ENCODE data around the gene NTPCR.
"Not testable (repeated sequence)": the region's sequence is repeated elsewhere in the genome, so short reads cannot be mapped to it uniquely, and the experiment has no call there.

Gene NTPCR

DNA sequence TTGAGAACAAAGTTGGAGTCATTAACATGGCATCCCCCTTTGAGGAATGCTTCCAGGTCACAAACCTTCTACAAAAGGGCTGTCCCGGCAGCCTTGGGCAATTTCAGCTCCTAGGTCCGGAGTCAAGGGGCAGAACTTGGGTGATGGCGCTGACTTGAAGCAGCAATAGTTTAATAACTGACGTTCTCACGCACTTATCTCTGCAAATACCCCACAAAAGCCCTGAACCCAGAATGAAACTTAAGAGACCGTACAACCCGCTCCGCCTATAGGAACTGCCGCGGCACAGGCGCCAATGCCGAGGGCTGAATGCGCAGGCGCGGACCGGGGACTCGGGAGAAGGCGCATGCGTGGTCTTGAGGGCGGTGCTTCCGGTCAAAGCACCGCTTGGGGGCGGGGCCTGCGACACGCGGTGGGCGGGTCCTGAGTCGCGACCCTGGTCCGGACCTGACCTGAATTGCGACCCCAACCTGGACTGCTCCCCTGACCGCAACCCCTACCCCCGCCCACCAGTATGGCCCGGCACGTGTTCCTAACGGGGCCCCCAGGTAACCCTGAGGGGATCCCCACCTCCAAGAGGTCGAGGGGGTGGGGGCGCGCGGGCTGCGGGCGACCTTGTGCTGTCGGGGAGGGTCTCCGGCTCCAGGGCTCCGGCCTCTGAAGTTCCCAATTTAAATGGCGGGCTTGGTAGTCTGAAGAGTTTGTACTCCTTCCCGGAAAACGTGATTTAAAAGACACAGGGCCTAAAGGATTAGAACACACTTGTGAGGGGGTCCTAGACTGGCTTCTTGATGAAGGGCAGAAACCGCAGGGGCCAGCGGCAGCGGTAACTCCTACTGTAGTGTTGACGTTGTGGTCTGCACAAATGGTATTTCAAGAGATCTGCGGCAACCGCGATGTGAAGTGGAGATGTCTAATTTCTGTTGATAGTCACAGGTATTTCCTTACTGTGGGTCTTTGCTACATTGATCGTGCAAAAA lies at the start of gene NTPCR:
Gene NTPCR, plus strand, starts transcription at position 415 of the 980 bp plus-strand sequence. Its CDS starts 100 bp downstream, at position 515.
- peak; percentile 94 to 96 for DNase-seq (ENCODE audit: low read depth in 1 of 2, low spot score in 1 of 2)

DNA sequence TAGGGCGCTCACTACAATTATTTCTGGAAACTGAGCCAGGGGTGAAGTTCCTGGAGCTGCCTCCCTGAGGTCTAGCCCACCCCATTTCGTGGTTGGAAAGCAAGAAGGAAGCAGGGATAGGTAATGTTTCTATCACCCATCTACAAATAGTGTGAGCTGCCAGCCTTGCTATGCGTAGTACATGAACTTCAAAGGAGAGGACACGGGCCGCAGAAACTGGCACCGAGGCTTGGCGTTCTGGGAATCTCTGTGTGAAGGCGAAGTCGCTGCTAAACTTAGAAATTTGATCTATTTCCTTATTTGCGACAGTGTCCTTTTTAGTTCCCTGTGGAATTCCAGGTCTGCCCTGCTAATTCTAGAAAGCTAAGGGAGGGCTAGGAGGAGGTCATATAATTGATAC lies 49.6 kb upstream of the NTPCR start:
- no peak for DNase-seq (ENCODE audit: low read depth in 1 of 2, low spot score in 1 of 2)

GRCh38 chr1:232901255-232901654 lies 49.2 kb upstream of the NTPCR start:
- no peak for DNase-seq (ENCODE audit: low read depth in 1 of 2, low spot score in 1 of 2)

- DNase-seq (ENCODE audit: low read depth in 1 of 2, low spot score in 1 of 2) = no peak
These were observed 47.5 kb upstream of the NTPCR start for GRCh38 chr1:232902774-232903350.

GRCh38 chr1:232904131-232904530 lies 46.3 kb upstream of the NTPCR start:
- no peak for DNase-seq (ENCODE audit: low read depth in 1 of 2, low spot score in 1 of 2)

- DNase-seq (ENCODE audit: low read depth in 1 of 2, low spot score in 1 of 2) = no peak
These were observed 45.8 kb upstream of the NTPCR start for GRCh38 chr1:232904566-232904965.

- no peak for DNase-seq (ENCODE audit: low read depth in 1 of 2, low spot score in 1 of 2)
These were observed 44.9 kb upstream of the NTPCR start for GRCh38 chr1:232905331-232906034.

DNA sequence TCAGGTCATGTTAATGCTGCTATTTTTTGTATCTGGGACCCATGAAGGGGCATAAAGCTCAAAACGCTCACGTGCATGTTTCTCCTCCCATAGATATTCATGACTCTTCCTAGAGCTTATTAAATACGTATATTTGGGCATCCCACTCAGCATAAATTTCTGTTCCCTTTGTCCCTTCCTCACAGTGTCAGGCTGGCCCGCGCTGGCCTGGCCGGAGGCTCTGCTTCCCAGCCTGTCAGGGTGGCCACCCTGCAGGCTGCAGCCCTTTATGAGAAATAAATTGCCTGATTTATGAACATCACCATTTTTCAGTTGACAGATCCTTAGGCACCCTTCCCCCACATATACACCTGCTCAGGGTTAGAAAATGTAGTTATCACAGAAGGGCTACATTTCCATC lies 44.0 kb upstream of the NTPCR start:
- no peak for DNase-seq (ENCODE audit: low read depth in 1 of 2, low spot score in 1 of 2)

- no peak for DNase-seq (ENCODE audit: low read depth in 1 of 2, low spot score in 1 of 2)
These were observed 41.6 kb upstream of the NTPCR start for GRCh38 chr1:232908831-232909230.

DNA sequence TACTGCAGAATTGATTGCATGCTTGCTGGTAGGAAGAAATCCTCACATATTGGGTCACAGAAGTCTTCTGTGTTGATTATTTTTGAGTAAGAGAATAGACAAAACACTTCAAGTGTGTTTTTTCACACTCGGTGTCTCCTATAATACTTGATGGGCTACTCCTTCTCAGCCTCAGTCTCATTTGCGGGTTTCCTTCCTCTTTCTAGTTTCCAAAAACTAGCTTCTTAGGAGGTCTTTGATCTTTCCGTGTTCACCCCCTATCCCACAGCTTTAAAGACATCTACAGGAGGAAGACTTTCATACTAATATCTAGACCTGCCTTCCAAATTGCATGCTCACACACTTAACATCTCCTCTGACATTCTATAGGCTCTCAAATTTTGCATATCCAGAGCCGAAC lies 40.7 kb upstream of the NTPCR start:
- no peak for DNase-seq (ENCODE audit: low read depth in 1 of 2, low spot score in 1 of 2)

- DNase-seq (ENCODE audit: low read depth in 1 of 2, low spot score in 1 of 2) = no peak
These were observed 39.3 kb upstream of the NTPCR start for GRCh38 chr1:232911027-232911599.

- no peak for DNase-seq (ENCODE audit: low read depth in 1 of 2, low spot score in 1 of 2)
These were observed 37.4 kb upstream of the NTPCR start for GRCh38 chr1:232912845-232913580.

DNA sequence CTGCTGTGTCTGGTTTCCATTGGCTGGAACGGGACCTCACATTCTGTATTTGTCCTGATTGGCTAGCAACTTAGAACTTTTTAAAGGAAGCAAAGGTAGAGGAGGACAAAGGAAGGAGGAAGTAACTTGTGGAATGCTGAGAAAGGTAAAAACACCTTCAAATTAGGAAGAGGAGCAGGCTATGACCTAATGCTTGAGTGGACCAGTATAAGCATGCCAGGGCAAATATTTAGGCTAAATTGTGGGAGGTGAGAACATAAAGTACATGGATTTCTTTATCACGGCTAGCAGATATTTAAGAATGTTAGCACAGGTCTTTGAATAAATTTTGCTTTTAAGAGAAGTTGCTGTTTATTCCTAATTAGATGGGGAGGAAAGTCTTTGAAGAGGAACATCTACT lies 36.1 kb upstream of the NTPCR start:
- DNase-seq (ENCODE audit: low read depth in 1 of 2, low spot score in 1 of 2) = not testable (repeated sequence)

GRCh38 chr1:232915212-232915611 lies 35.2 kb upstream of the NTPCR start:
- DNase-seq (ENCODE audit: low read depth in 1 of 2, low spot score in 1 of 2) = no peak

DNA sequence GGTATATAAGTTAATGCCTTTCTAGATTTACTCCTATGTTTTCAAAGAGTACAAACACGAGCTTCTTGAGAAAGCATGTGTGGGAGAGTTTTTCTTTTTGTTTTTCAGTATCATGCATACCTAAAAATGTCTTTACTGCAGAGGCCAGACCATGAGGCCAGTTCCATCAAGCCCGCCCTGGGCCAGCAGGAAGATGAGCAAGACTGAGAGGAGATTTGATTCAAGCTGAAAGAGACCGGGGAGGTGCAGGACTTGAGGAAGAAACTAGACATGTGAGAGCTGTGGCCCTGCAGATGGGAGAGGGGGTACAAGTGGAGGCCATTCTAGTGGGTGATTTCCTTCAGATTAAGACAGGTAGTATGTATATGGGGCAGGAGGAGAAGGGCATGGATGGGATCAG lies 33.4 kb upstream of the NTPCR start:
- DNase-seq (ENCODE audit: low read depth in 1 of 2, low spot score in 1 of 2) = no peak

- no peak for DNase-seq (ENCODE audit: low read depth in 1 of 2, low spot score in 1 of 2)
These were observed 29.0 kb upstream of the NTPCR start for GRCh38 chr1:232921381-232921780.

- no peak for DNase-seq (ENCODE audit: low read depth in 1 of 2, low spot score in 1 of 2)
These were observed 27.9 kb upstream of the NTPCR start for GRCh38 chr1:232922485-232922884.

DNA sequence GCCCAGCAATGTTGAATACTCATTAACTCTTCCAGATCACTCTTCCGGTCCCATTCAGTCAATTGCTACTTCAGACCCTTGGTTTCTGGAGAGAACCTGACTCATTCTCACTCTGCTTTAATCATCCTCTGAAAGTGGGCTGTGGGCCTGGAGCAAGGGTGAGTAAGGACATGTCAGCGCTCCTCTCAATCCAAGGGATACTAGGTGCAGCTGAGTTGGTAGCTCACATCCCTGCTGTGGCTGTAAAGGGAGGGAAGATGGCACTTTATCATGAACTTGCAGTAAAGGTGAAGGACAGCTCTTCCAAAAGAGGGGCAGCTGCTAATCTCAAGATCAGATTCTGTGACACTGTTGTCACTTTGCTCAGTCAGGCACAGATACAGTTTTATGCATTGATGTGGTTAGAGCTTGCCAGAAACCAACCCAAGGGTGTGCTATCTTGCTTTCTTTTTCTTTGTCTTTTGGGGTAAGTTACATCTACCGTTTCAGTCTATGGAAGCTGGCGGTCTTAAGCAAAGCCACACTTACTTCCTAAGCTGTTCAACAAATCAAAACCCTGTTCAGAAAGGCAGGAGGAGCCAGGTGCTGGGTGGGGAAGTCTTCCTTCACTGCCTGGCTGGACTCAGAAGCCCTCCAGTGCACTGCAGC lies 26.5 kb upstream of the NTPCR start:
- DNase-seq (ENCODE audit: low read depth in 1 of 2, low spot score in 1 of 2) = peak; percentile 26 to 35

DNA sequence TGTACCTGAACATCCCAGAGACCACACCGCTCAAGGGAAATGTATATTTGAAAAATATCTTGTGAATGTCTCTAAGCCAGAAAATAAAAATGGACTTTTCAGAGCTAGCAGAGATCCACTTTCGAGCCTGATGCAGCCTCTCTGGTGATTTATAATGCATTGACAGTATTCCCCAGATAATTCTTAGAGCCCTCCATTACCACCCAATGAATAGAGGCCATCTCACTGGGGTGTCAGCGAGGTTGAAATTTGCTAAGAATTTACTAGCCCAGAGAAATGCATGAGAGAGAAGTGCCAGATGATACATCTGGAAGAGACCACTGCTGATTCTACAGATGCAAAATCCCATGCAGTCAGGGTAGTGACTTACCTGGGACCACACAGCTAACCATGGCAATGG lies 25.5 kb upstream of the NTPCR start:
- DNase-seq (ENCODE audit: low read depth in 1 of 2, low spot score in 1 of 2) = no peak
